HEK293T (cell line): ENCODE results near the gene TFDP1.
"Not testable (repeated sequence)": the region's sequence is repeated elsewhere in the genome, so short reads cannot be mapped to it uniquely, and the experiment has no call there.

Experiments
- CTCF ChIA-PET: fragments of 350-600 bp; formaldehyde crosslinking; extraction: SDS; loops from one replicate; lab custom pipeline; 2021; ENCODE audit warnings: antibody characterized with exemption, inconsistent platforms; lab: Yijun Ruan, JAX
- POLR2A ChIA-PET: fragments of 350-600 bp; formaldehyde crosslinking; extraction: SDS; loops from one replicate; lab custom pipeline; 2020; ENCODE audit warnings: antibody characterized with exemption, inconsistent platforms; lab: Yijun Ruan, JAX
- DNase-seq: peaks from one replicate; pipeline ENCODE4 v3.0.0; 2012; ENCODE audit warnings: mixed read lengths; ENCODE audit errors: extremely low spot score
- ARNT ChIP-seq: fragments of 450-650 bp; IDR thresholded peaks from 2 replicates; pipeline ENCODE4 v1.6.1; 2017; ENCODE audit warnings: mild to moderate bottlenecking
- BHLHE40 ChIP-seq: fragments of 450-650 bp; IDR thresholded peaks from 2 replicates; pipeline ENCODE4 v1.6.1; 2016; ENCODE audit warnings: mild to moderate bottlenecking, moderate library complexity, borderline replicate concordance
- CTBP1 ChIP-seq: fragments of 450-650 bp; IDR thresholded peaks from 2 replicates; pipeline ENCODE4 v1.6.1; 2016; ENCODE audit warnings: borderline replicate concordance
- ELF4 ChIP-seq: fragments of 450-650 bp; IDR thresholded peaks from 2 replicates; pipeline ENCODE4 v1.6.1; 2017; ENCODE audit warnings: antibody characterized with exemption
- FOXA1 ChIP-seq: fragments of 450-650 bp; IDR thresholded peaks from 2 replicates; pipeline ENCODE4 v1.6.1; 2016; ENCODE audit warnings: mild to moderate bottlenecking
- FOXK2 ChIP-seq: fragments of 450-650 bp; IDR thresholded peaks from 2 replicates; pipeline ENCODE4 v1.6.1; 2016; ENCODE audit warnings: mild to moderate bottlenecking
- FOXM1 ChIP-seq: fragments of 450-650 bp; IDR thresholded peaks from 2 replicates; pipeline ENCODE4 v1.6.1; 2017; ENCODE audit warnings: mild to moderate bottlenecking, borderline replicate concordance
- HDGF ChIP-seq: fragments of 450-650 bp; IDR thresholded peaks from 2 replicates; pipeline ENCODE4 v1.6.1; 2017; ENCODE audit warnings: antibody characterized with exemption, borderline replicate concordance
- L3MBTL2 ChIP-seq: fragments of 450-650 bp; conservative IDR thresholded peaks from 2 replicates; pipeline ENCODE4 v1.6.1; 2016; ENCODE audit warnings: mild to moderate bottlenecking
- LEF1 ChIP-seq: fragments of 450-650 bp; IDR thresholded peaks from 2 replicates; pipeline ENCODE4 v1.6.1; 2017; ENCODE audit warnings: mild to moderate bottlenecking, borderline replicate concordance
- NFRKB ChIP-seq: fragments of 450-650 bp; IDR thresholded peaks from 2 replicates; pipeline ENCODE4 v1.6.1; 2016; ENCODE audit warnings: mild to moderate bottlenecking, moderate library complexity
- SP1 ChIP-seq: fragments of 450-650 bp; IDR thresholded peaks from 2 replicates; pipeline ENCODE4 v1.6.1; 2017
- SUZ12 ChIP-seq: fragments of 450-650 bp; IDR thresholded peaks from 2 replicates; pipeline ENCODE4 v1.6.1; 2016; ENCODE audit warnings: mild to moderate bottlenecking
- TARDBP ChIP-seq: fragments of 450-650 bp; IDR thresholded peaks from 2 replicates; pipeline ENCODE4 v1.6.1; 2016
- ZNF384 ChIP-seq: fragments of 450-650 bp; IDR thresholded peaks from 2 replicates; pipeline ENCODE4 v1.6.1; 2016
- TF ChIP-seq, protein P1 (sequence below): fragments of 450-650 bp; IDR thresholded peaks from 2 replicates; pipeline ENCODE4 v1.6.1; 2016

Gene TFDP1

DNA sequence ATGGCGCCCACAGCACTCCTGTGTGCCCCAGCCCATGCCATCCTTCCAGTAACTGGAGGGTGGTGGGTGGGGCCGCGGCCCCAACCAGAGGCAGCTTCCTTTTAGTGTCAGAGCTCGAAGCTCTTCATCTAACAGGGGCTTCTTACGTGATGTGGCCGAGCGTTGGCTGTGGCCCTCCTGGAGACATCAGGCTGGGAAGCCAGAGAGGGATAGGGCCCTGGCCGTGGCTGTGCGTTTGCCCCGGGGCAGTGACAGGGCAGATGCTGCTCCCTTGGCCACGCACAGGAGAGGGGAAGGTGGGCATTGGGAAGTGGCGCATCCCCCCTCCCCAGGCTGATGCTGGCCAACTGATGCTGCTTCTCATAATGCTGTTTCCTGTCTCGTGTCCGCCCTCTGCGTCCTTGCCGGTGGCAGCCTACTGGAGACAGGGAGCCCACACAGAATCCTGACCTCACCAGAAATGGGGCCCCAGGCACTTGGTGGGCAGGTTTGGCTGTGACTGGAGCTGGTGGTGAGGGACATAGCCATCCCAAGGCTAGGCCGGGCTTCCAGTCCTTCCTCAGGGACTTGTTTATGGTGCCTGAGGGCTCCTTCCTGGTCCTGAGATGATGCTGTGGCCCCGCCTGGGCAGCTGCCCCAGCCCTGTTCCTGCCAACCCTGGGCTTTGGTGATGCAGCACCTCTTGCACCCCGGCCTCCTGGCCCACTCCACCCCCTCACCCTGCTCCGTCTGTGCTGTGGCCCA, 39.1 kb downstream of the TFDP1 start:
- ChIA-PET POLR2A (interaction anchor here (1.0 kb wide), 1 partner anchor 12 kb away, joined by 3 read pairs; no protein-coding TSS in a partner anchor), CTCF (no interaction called here)
- no peak for TF ChIP-seq ELF4
- no peak for TF ChIP-seq ARNT
- TF ChIP-seq, protein P1, sequence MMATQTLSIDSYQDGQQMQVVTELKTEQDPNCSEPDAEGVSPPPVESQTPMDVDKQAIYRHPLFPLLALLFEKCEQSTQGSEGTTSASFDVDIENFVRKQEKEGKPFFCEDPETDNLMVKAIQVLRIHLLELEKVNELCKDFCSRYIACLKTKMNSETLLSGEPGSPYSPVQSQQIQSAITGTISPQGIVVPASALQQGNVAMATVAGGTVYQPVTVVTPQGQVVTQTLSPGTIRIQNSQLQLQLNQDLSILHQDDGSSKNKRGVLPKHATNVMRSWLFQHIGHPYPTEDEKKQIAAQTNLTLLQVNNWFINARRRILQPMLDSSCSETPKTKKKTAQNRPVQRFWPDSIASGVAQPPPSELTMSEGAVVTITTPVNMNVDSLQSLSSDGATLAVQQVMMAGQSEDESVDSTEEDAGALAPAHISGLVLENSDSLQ: no peak
- no peak for DNase-seq

DNA sequence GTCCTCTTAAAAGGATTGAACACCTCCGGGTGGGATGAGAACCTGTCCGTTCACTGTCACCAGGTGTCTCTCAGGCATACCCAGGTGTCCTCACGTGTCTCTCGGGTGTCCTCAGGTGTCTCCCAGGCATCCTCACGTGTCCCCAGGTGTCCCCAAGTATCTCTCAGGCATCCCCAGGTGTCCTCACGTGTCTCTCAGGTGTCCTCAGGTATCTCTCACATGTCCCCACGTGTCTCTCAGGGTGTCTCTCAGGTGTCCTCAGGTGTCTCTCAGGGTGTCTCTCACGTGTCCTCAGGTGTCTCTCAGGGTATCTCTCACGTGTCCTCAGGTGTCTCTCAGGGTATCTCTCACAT, 39.7 kb downstream of the TFDP1 start:
- ChIA-PET POLR2A (interaction anchor here (1.0 kb wide), 1 partner anchor 13 kb away, joined by 3 read pairs; no protein-coding TSS in a partner anchor), CTCF (no interaction called here)
- no peak for TF ChIP-seq LEF1
- no peak for TF ChIP-seq L3MBTL2
- TF ChIP-seq ARNT: no peak
- TF ChIP-seq HDGF: no peak
- no peak for TF ChIP-seq BHLHE40
- TF ChIP-seq FOXM1: no peak
- TF ChIP-seq ELF4: no peak
- no peak for TF ChIP-seq NFRKB
- no peak for TF ChIP-seq FOXA1
- no peak for DNase-seq

DNA sequence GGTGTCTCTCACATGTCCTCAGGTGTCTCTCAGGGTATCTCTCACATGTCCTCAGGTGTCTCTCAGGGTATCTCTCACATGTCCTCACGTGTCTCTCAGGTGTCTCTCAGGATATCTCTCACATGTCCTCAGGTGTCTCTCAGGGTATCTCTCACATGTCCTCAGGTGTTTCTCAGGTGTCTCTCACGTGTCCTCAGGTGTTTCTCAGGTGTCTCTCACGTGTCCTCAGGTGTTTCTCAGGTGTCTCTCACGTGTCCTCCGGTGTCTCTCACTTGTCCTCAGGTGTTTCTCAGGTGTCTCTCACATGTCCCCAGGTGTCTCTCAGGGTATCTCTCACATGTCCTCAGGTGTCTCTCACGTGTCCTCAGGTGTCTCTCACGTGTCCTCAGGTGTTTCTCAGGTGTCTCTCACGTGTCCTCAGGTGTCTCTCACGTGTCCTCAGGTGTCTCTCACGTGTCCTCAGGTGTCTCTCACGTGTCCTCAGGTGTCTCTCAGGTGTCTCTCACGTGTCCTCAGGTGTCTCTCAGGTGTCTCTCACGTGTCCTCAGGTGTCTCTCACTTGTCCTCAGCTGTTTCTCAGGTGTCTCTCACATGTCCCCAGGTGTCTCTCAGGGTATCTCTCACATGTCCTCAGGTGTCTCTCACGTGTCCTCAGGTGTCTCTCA, 40.2 kb downstream of the TFDP1 start:
- POLR2A ChIA-PET, CTCF ChIA-PET, DNase-seq: not testable (repeated sequence)

DNA sequence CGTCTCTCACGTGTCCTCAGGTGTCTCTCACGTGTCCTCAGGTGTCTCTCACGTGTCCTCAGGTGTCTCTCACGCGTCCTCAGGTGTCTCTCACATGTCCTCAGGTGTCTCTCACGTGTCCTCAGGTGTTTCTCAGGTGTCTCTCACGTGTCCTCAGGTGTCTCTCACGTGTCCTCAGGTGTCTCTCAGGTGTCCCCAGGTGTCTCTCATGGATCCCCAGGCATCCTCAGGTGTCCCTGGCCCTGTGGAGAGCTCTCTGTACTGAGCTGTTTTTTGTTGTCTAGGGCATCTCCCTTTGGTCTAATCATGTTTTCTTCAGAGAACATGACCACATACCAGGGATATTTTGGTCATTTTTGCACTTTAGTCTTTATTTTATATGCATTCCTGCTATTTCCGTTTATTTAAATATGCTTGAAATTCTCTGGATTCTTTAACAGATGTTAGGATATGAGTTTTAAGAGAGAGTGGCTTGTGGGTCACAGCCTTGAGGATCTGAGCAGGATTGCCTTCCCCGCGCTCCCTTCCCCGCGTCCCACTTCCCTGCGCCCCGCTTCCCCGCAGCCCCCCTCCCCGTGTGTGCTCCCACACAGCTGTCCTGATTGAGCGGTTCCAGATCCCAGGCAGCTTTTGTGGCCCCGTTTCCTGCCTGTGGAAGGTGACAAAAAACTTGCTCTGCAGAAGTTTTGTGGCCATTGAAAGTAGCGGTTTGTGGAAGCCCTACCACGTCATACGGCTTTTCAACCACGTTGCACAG, 41.6 kb downstream of the TFDP1 start:
- DNase-seq: no peak
- POLR2A ChIA-PET: no interaction called here
- CTCF ChIA-PET: no interaction called here
- TF ChIP-seq ELF4 (no peak), FOXM1 (no peak), TARDBP (no peak), NFRKB (no peak), ARNT (no peak), FOXK2 (no peak), SP1 (no peak), L3MBTL2 (no peak), ZNF384 (no peak), BHLHE40 (no peak), FOXA1 (no peak), HDGF (no peak), CTBP1 (no peak), LEF1 (no peak), SUZ12 (no peak)
- TF ChIP-seq, protein P1: no peak

DNA sequence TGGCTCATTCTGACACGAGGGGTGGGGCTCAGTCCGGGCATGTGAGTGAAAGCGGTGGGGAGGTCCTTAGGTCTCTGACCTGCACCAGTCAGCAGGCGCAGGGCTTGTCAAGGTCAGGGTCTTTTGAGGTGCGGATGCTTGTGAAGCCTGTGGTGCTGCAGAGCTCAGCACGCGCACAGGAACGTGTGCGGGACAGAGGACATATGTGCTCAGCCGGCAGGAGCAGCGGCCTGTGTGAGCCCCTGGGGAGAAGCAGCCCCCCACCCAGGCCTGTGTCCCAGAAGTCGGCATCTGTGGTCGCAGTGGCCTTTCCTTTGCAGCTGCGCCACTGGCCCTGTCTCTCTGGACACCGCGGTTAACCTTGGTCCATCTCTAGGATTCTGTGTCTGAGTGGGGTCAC, 42.6 kb downstream of the TFDP1 start:
- no peak for DNase-seq
- POLR2A ChIA-PET: no interaction called here
- CTCF ChIA-PET: no interaction called here
- TF ChIP-seq BHLHE40 (no peak), SUZ12 (no peak), CTBP1 (no peak), LEF1 (no peak), TARDBP (no peak), HDGF (no peak), FOXM1 (no peak), NFRKB (no peak)
- TF ChIP-seq, protein P1: no peak

DNA sequence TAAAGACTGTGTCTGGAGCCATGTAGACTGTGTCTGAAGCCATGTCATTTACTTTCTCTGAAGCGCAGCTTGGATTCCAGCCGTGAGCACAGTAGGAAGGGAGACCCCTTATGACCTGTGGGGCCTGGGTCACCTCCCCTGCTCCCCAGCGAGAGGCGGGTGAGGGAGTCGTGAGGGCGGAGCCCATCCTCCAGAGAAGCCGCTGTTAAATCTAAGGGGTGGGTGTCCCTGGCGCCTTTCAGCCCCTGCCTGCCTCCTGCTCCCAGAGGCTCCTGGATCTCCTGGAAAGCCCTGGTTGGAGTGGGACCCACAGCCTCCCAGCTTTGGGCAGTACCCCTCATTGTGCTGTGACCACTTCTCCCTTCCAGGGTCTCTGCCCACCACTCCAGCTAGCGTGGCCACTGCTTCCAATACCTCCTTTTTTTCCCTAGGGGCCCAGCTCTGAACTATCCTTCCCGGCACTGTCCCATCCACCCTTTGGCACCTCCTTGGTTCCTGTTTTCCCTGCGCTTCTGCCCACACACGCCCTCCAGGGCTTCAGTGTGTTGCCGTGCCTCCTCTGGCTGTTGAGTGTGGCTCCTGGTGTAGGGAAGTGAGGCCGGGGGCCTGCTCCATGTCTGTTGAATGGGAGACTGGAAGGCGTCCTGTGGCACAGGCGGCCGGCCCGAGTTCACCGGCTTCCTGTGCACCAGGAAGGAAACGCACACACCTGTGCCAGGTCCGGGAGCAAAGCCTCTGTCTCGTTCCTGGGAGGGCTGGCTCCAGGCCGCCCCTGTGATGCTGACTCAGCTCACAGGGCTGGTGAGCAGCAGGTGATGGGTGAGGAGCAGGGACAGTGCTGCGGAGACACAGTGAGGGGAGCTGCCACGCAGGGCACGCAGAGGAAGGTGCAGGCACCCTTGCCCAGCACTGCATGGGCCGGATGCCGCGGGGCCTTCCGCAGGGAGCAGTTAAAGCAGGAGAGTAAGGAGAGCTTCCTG, 44.0 kb downstream of the TFDP1 start:
- DNase-seq: no peak
- ChIA-PET CTCF (no interaction called here), POLR2A (no interaction called here)
- TF ChIP-seq SUZ12: no peak
- TF ChIP-seq CTBP1: no peak
- TF ChIP-seq NFRKB: no peak
- no peak for TF ChIP-seq ARNT
- no peak for TF ChIP-seq BHLHE40
- no peak for TF ChIP-seq FOXA1
- TF ChIP-seq, protein P1: no peak
- no peak for TF ChIP-seq ZNF384
- TF ChIP-seq L3MBTL2: no peak
- TF ChIP-seq TARDBP: no peak
- TF ChIP-seq SP1: no peak
- TF ChIP-seq FOXK2: no peak
- TF ChIP-seq LEF1: no peak
- TF ChIP-seq FOXM1: no peak
